H1 (cell line): ENCODE results near the gene PLEKHM3. TPM values are rescaled to one million over a fixed set of nuclear protein-coding genes. Genes with fewer than 3 reads are reported as not detected.

Source experiments
- CTCF ChIA-PET: fragments of 300-600 bp; sonication (Branson Sonifier 250); formaldehyde crosslinking; loops from one replicate; lab custom pipeline; 2021; ENCODE audit not compliant: partially characterized antibody; lab: Charles Lee
- POLR2A ChIA-PET: fragments of 300-600 bp; sonication (Branson Sonifier 250); formaldehyde crosslinking; loops from one replicate; lab custom pipeline; 2021; ENCODE audit warnings: inconsistent platforms; ENCODE audit not compliant: partially characterized antibody; lab: Charles Lee
- DNase-seq, 2 experiments: peaks; one replicate each; pipeline versions ENCODE4 v3.0.0 to v3.0.0-alpha.2; 2010 to 2022; ENCODE audit warnings: low spot score in 2 of 2, low read depth in 1 of 2, mixed read lengths in 1 of 2
- FAIRE-seq: peaks from 2 replicates; lab custom pipeline; 2011; peaks lifted over from hg19 to GRCh38; lab: Jason Lieb, UNC
- H2AFZ ChIP-seq: 2 replicates; pipeline ENCODE4 v1.8.1; 2012; ENCODE audit warnings: low read length, inconsistent platforms
- H2AK5ac ChIP-seq: 2 replicates; pipeline ENCODE4 v1.6.1; 2013; ENCODE audit warnings: low read depth, low read length
- H2BK120ac ChIP-seq: replicated peaks from 2 replicates; pipeline ENCODE3; 2013; ENCODE audit warnings: low read depth, low read length, inconsistent platforms
- H2BK12ac ChIP-seq: 2 replicates; pipeline ENCODE4 v1.6.1; 2013; ENCODE audit warnings: low read depth, low read length
- H2BK15ac ChIP-seq: 2 replicates; pipeline ENCODE4 v1.6.1; 2013; ENCODE audit warnings: low read length
- H2BK20ac ChIP-seq: 2 replicates; pipeline ENCODE4 v1.6.1; 2013; ENCODE audit warnings: low read length
- H2BK5ac ChIP-seq: 2 replicates; pipeline ENCODE4 v1.6.1; 2013; ENCODE audit warnings: low read depth, low read length
- H3K14ac ChIP-seq: 2 replicates; pipeline ENCODE4 v1.6.1; 2013; ENCODE audit warnings: inconsistent platforms; ENCODE audit not compliant: insufficient read length
- H3K18ac ChIP-seq: 2 replicates; pipeline ENCODE4 v1.6.1; 2013; ENCODE audit warnings: low read length; ENCODE audit errors: extremely low read depth
- H3K23ac ChIP-seq: 2 replicates; pipeline ENCODE4 v1.6.1; 2013; ENCODE audit warnings: inconsistent platforms; ENCODE audit not compliant: insufficient read length
- H3K23me2 ChIP-seq: 2 replicates; pipeline ENCODE4 v1.6.1; 2013; ENCODE audit warnings: low read depth, low read length
- H3K27ac ChIP-seq: 2 replicates; pipeline ENCODE4 v1.6.1; 2011; ENCODE audit warnings: low read depth, low read length, inconsistent platforms
- H3K27me3 ChIP-seq, 4 experiments: replicated peaks in 1 of 4; 1 replicate in 1 of 4; 2 replicates in 3 of 4; pipeline versions ENCODE4 v1.6.1 to v1.8.1; 2011 to 2013; ENCODE audit warnings: low read length in 3 of 4, mild to moderate bottlenecking in 3 of 4, inconsistent platforms in 2 of 4, mixed read lengths in 2 of 4, moderate library complexity in 1 of 4; ENCODE audit not compliant: control insufficient read depth in 3 of 4, insufficient read depth in 3 of 4; ENCODE audit errors: extremely low read depth in 1 of 4
- H3K36me3 ChIP-seq, 4 experiments: 2 replicates each; pipeline versions ENCODE4 v1.6.1 to v1.8.1; 2011 to 2013; ENCODE audit warnings: mild to moderate bottlenecking in 4 of 4, low read length in 3 of 4, moderate library complexity in 2 of 4, control low read depth in 1 of 4, inconsistent platforms in 1 of 4; ENCODE audit not compliant: insufficient read depth in 4 of 4, control insufficient read depth in 2 of 4
- H3K4ac ChIP-seq: replicated peaks from 2 replicates; pipeline ENCODE3; 2013; ENCODE audit warnings: low read length, low read depth, mixed read lengths, inconsistent platforms; ENCODE audit not compliant: insufficient read length
- H3K4me1 ChIP-seq, 4 experiments: replicated peaks in 1 of 4; 1 replicate in 1 of 4; 2 replicates in 3 of 4; pipeline versions ENCODE4 v1.6.1 to v1.8.1; 2011 to 2013; ENCODE audit warnings: low read length in 3 of 4, inconsistent platforms in 2 of 4, mixed read lengths in 1 of 4; ENCODE audit not compliant: insufficient read depth in 4 of 4, control insufficient read depth in 3 of 4
- H3K4me2 ChIP-seq, 2 experiments: 2 replicates each; pipeline versions ENCODE4 v1.6.1 to v1.8.1; 2011 to 2013; ENCODE audit warnings: low read depth in 2 of 2, low read length in 2 of 2, control low read depth in 1 of 2, inconsistent platforms in 1 of 2, mild to moderate bottlenecking in 1 of 2; ENCODE audit not compliant: insufficient read depth in 1 of 2
- H3K4me3 ChIP-seq, 4 experiments: fragments of 200-600, 300-600 bp in 1 of 4; sonication (generic), shearing (Covaris generic), sonication (Bioruptor Twin) in 1 of 4; 2 replicates each; pipeline versions ENCODE4 v1.5.1 to v1.8.1; 2011 to 2016; ENCODE audit warnings: low read length in 4 of 4, low read depth in 3 of 4, control low read depth in 2 of 4, inconsistent platforms in 2 of 4, mild to moderate bottlenecking in 2 of 4, mixed read lengths in 1 of 4, moderate library complexity in 1 of 4; ENCODE audit not compliant: insufficient read depth in 2 of 4; ENCODE audit errors: extremely low read depth in 1 of 4
- H3K56ac ChIP-seq: replicated peaks from 2 replicates; pipeline ENCODE3; 2013; ENCODE audit warnings: low read depth, mild to moderate bottlenecking, mixed read lengths, low read length, inconsistent platforms; ENCODE audit not compliant: insufficient read length
- H3K79me1 ChIP-seq: 2 replicates; pipeline ENCODE4 v1.6.1; 2013; ENCODE audit warnings: low read depth, low read length, control low read depth
- H3K79me2 ChIP-seq, 2 experiments: 2 replicates each; pipeline versions ENCODE4 v1.6.1 to v1.8.1; 2012 to 2013; ENCODE audit warnings: low read length in 2 of 2, mild to moderate bottlenecking in 2 of 2, inconsistent platforms in 1 of 2; ENCODE audit not compliant: insufficient read depth in 2 of 2, control insufficient read depth in 1 of 2
- H3K9ac ChIP-seq, 4 experiments: replicated peaks in 1 of 4; 1 replicate in 1 of 4; 2 replicates in 3 of 4; pipeline versions ENCODE4 v1.6.1 to v1.8.1; 2011 to 2013; ENCODE audit warnings: low read depth in 3 of 4, low read length in 3 of 4, control low read depth in 2 of 4, mild to moderate bottlenecking in 2 of 4, moderate library complexity in 2 of 4, inconsistent platforms in 1 of 4; ENCODE audit errors: extremely low read depth in 1 of 4
- H3K9me3 ChIP-seq, 2 experiments: 2 replicates each; pipeline versions ENCODE4 v1.6.1 to v1.8.1; 2012 to 2013; ENCODE audit warnings: mild to moderate bottlenecking in 2 of 2, moderate library complexity in 2 of 2, control low read depth in 1 of 2, inconsistent platforms in 1 of 2, low read depth in 1 of 2, low read length in 1 of 2, mixed read lengths in 1 of 2; ENCODE audit not compliant: insufficient read depth in 2 of 2
- H4K20me1 ChIP-seq, 2 experiments: replicated peaks in 1 of 2; 2 replicates each; pipeline versions ENCODE3 to v1.8.1; 2011 to 2013; ENCODE audit warnings: inconsistent platforms in 2 of 2, low read length in 2 of 2, mild to moderate bottlenecking in 1 of 2; ENCODE audit not compliant: insufficient read depth in 2 of 2, control insufficient read depth in 1 of 2
- H4K5ac ChIP-seq: 2 replicates; pipeline ENCODE4 v1.6.1; 2013; ENCODE audit warnings: low read length, low read depth, mixed read lengths, inconsistent platforms; ENCODE audit not compliant: insufficient read length
- H4K8ac ChIP-seq: 2 replicates; pipeline ENCODE4 v1.8.0; 2013; ENCODE audit warnings: mild to moderate bottlenecking, moderate library complexity, low read length, inconsistent platforms; ENCODE audit not compliant: insufficient read depth; ENCODE audit errors: extremely low read depth
- H4K91ac ChIP-seq: replicated peaks from 2 replicates; pipeline ENCODE3; 2013; ENCODE audit warnings: low read length, mixed read lengths, inconsistent platforms; ENCODE audit not compliant: insufficient read length
- WGBS, 2 experiments: shearing (Covaris generic) in 1 of 2; methylation state at CpG; one replicate each; pipeline versions ENCODE4 v1.1.6 to v1.1.7; 2013 to 2015; ENCODE audit warnings: low lambda C conversion rate in 2 of 2, mixed read lengths in 2 of 2, inconsistent platforms in 1 of 2, low coverage in 1 of 2, missing lambda C conversion rate in 1 of 2; ENCODE audit not compliant: insufficient replicate concordance in 2 of 2, insufficient coverage in 1 of 2, insufficient read length in 1 of 2; ENCODE audit errors: extremely low coverage in 1 of 2, missing lambda C conversion rate in 1 of 2; 5-methylcytosine and 5-hydroxymethylcytosine counted together
- polyA plus RNA-seq, 7 experiments: library from polyadenylated mRNA; depleted of rRNA in 3 of 7; stranded (reverse) in 5 of 7; unstranded in 2 of 7; fragments of >200 nt in 5 of 7; fragments of 200-250 nt in 2 of 7; gene quantifications; 1 replicate in 5 of 7; 2 replicates in 1 of 7; 4 replicates in 1 of 7; pipeline versions ENCODE4 v1.2.1 to v1.2.3, GENCODE V29; 2011 to 2013; ENCODE audit warnings: missing spikeins in 2 of 7, mixed read lengths in 2 of 7
- total RNA-seq: library from RNA; stranded (reverse); fragmentation: NEBNext Ultra II Directional; extraction: Animal tissue kit (Norgen Biotek cat#: 25700); gene quantifications from 2 replicates; pipeline ENCODE4 v1.2.1, GENCODE V29; 2021

Gene PLEKHM3
- total and polyA plus RNA-seq, 2 of the 8 experiments (the other 6 are each of a cell fraction or from before 2014, with no cell fraction given): 2.3 to 5.8 TPM

DNA sequence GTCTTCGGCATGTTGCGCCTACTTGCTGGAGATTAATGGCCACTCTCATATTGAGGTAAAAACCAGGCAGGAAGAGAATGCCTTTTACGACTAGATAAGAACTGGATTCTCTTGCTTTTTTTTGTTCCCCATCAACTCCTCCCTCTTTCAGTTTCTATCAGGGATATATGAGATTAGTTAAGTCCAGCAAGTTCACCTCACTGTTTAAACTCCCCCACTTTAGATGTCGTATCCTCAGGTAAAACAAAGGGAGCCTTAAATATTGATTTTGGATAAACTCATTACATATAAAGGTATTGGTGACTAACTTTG, 98.4 kb downstream of the PLEKHM3 start:
- H3K23me2 ChIP-seq: no peaks in the 10 kb centered on the region
- no peak overlapping the region for H3K27ac ChIP-seq
- 96% methylated on average over 4 of the region's 4 CpGs; no CpG with 5 or more reads in 1 of the 2 experiments for WGBS, 2 experiments
- no peak overlapping the region for H3K4ac ChIP-seq
- H4K8ac ChIP-seq: no peak overlapping the region
- POLR2A ChIA-PET: interaction anchor here (1.7 kb wide), 1 partner anchor 160 kb away, joined by 4 read pairs; no protein-coding TSS in a partner anchor
- no peak overlapping the region for H2BK20ac ChIP-seq
- no peak overlapping the region for H3K9ac ChIP-seq
- H4K91ac ChIP-seq: no peak overlapping the region
- H3K9me3 ChIP-seq: no peaks in the 10 kb centered on the region
- H2BK5ac ChIP-seq: no peak overlapping the region
- no peaks in the 10 kb centered on the region for H3K27me3 ChIP-seq
- H3K79me2 ChIP-seq: no peaks in the 10 kb centered on the region
- no peak overlapping the region for H3K4me3 ChIP-seq
- H3K4me2 ChIP-seq: no peak overlapping the region
- H3K23ac ChIP-seq: no peak overlapping the region
- H2AFZ ChIP-seq: no peak overlapping the region
- no peak overlapping the region for H4K5ac ChIP-seq
- no peaks in the 10 kb centered on the region for H3K79me1 ChIP-seq
- H2BK120ac ChIP-seq: no peak overlapping the region
- DNase-seq (no peak), FAIRE-seq (no peak)
- H4K20me1 ChIP-seq: no peaks in the 10 kb centered on the region
- H3K14ac ChIP-seq: no peak overlapping the region
- H3K36me3 ChIP-seq: no peaks in the 10 kb centered on the region
- peaks cover 0 to 4% (median 0%) of the 10 kb centered on the region in 4 experiments; a peak in 2 of 7 replicates for H3K4me1 ChIP-seq
- H2BK15ac ChIP-seq: no peak overlapping the region
- no peak overlapping the region for H3K18ac ChIP-seq
- H2BK12ac ChIP-seq: no peak overlapping the region
- CTCF ChIA-PET: interaction anchor here (1.2 to 1.9 kb wide), 3 partner anchors 8 to 46 kb away, joined by 3 to 5 read pairs (median 4); no protein-coding TSS in a partner anchor
- no peak overlapping the region for H3K56ac ChIP-seq
- H2AK5ac ChIP-seq: no peak overlapping the region
